Calu3 (cell line): ENCODE measurements around the gene ZNF532. TPM values are rescaled to one million over a fixed set of nuclear protein-coding genes. Genes with fewer than 3 reads are reported as not detected.
"Not testable (repeated sequence)": the region's sequence is repeated elsewhere in the genome, so short reads cannot be mapped to it uniquely, and the experiment has no call there.

ENCODE experiments used
- BruUV-seq: library from RNA; stranded (reverse); fragments of 400-500 nt; replicated peaks from 2 replicates; lab custom pipeline; 2021; lab: Mats Ljungman, UMichigan
- CTCF ChIA-PET: fragments of 300-600 bp; sonication (Branson Sonifier 250); formaldehyde crosslinking; loops from one replicate; lab custom pipeline; 2022; ENCODE audit warnings: antibody characterized with exemption; lab: Charles Lee
- DNase-seq: peaks from one replicate; pipeline ENCODE4 v3.0.0; 2022
- H3K27ac Mint-ChIP-seq: one replicate; pipeline ENCODE4 v1.8.0; 2022; ENCODE audit warnings: mixed read lengths; ENCODE audit not compliant: unreplicated experiment
- H3K27me3 Mint-ChIP-seq: one replicate; pipeline ENCODE4 v1.8.0; 2022; ENCODE audit warnings: mixed read lengths; ENCODE audit not compliant: unreplicated experiment
- H3K36me3 Mint-ChIP-seq: one replicate; pipeline ENCODE4 v1.8.0; 2022; ENCODE audit warnings: mild to moderate bottlenecking, moderate library complexity, mixed read lengths; ENCODE audit not compliant: insufficient read depth, unreplicated experiment
- H3K4me1 Mint-ChIP-seq: one replicate; pipeline ENCODE4 v1.8.0; 2022; ENCODE audit warnings: mild to moderate bottlenecking, low read depth, mixed read lengths; ENCODE audit not compliant: unreplicated experiment
- H3K4me3 Mint-ChIP-seq: one replicate; pipeline ENCODE4 v1.8.0; 2022; ENCODE audit warnings: mild to moderate bottlenecking, low read depth, moderate library complexity, mixed read lengths; ENCODE audit not compliant: unreplicated experiment
- H3K9me3 Mint-ChIP-seq: one replicate; pipeline ENCODE4 v1.8.0; 2022; ENCODE audit warnings: low read depth, mixed read lengths; ENCODE audit not compliant: unreplicated experiment
- CTCF ChIP-seq: fragments of 200-600 bp; IDR thresholded peaks from one replicate; pipeline ENCODE4 v1.8.0; 2022; ENCODE audit warnings: antibody characterized with exemption; ENCODE audit not compliant: unreplicated experiment
- intact Hi-C: fragments of 100-400 bp; cut with micrococcal nuclease; formaldehyde crosslinking; loops from one replicate; pipeline ENCODE4 v1.10.0; 2022; ENCODE audit not compliant: unreplicated experiment
- total RNA-seq: library from RNA; stranded (reverse); gene quantifications from 2 replicates; pipeline ENCODE4 v1.2.3, GENCODE V29; 2022

The ZNF532 gene
- total RNA-seq, 1 experiment from 2014 or later = 150 TPM

- CTCF ChIA-PET = interaction anchor here (0.7 kb wide), 1 partner anchor 1242 kb away, joined by 6 read pairs; the partner anchor contains the start of gene FECH
- H3K4me1 Mint-ChIP-seq = peaks cover 8% of the 10 kb centered on the region
- H3K9me3 Mint-ChIP-seq = peaks cover 3% of the 10 kb centered on the region
- H3K27ac Mint-ChIP-seq = no peak overlapping the region
- no peak for TF ChIP-seq CTCF
- H3K36me3 Mint-ChIP-seq = no peaks in the 10 kb centered on the region
- H3K27me3 Mint-ChIP-seq = no peaks in the 10 kb centered on the region
- no TSS peak for BruUV-seq
- no peak for DNase-seq
- intact Hi-C loops = no loop called here
- H3K4me3 Mint-ChIP-seq = no peak overlapping the region
These were observed 36.1 kb upstream of the ZNF532 start for GRCh38 chr18:58828399-58829121.

- intact Hi-C loops = no loop called here
- no TSS peak for BruUV-seq
- TF ChIP-seq CTCF = no peak
- no peaks in the 10 kb centered on the region for H3K27me3 Mint-ChIP-seq
- H3K4me1 Mint-ChIP-seq = peaks cover 7% of the 10 kb centered on the region
- no peak for DNase-seq
- H3K9me3 Mint-ChIP-seq = peaks cover 3% of the 10 kb centered on the region
- no peak overlapping the region for H3K4me3 Mint-ChIP-seq
- no peaks in the 10 kb centered on the region for H3K36me3 Mint-ChIP-seq
- CTCF ChIA-PET = interaction anchor here (0.7 kb wide), 1 partner anchor 1243 kb away, joined by 6 read pairs; the partner anchor contains the start of gene FECH
- no peak overlapping the region for H3K27ac Mint-ChIP-seq
These were observed 35.4 kb upstream of the ZNF532 start for GRCh38 chr18:58829263-58829662.

GRCh38 chr18:58829886-58830285 is 34.8 kb upstream of the ZNF532 start:
- H3K27me3 Mint-ChIP-seq, BruUV-seq, H3K4me1 Mint-ChIP-seq, H3K36me3 Mint-ChIP-seq, CTCF ChIA-PET, H3K4me3 Mint-ChIP-seq, DNase-seq, H3K27ac Mint-ChIP-seq, H3K9me3 Mint-ChIP-seq, intact Hi-C loops: not testable (repeated sequence)

- intact Hi-C loops = no loop called here
- no peaks in the 10 kb centered on the region for H3K36me3 Mint-ChIP-seq
- H3K4me3 Mint-ChIP-seq = no peak overlapping the region
- DNase-seq = no peak
- H3K4me1 Mint-ChIP-seq = no peaks in the 10 kb centered on the region
- H3K27me3 Mint-ChIP-seq = no peaks in the 10 kb centered on the region
- no peak overlapping the region for H3K27ac Mint-ChIP-seq
- CTCF ChIA-PET = no interaction called here
- BruUV-seq = no TSS peak
- no peak for TF ChIP-seq CTCF
- H3K9me3 Mint-ChIP-seq = peaks cover 3% of the 10 kb centered on the region
These were observed 33.1 kb upstream of the ZNF532 start for GRCh38 chr18:58831606-58832005.
